HepG2 (cell line): ENCODE measurements around the gene GLB1L. TPM values are rescaled to one million over a fixed set of nuclear protein-coding genes. Genes with fewer than 3 reads are reported as not detected.

Experiments
- ATAC-seq: fragments of 200-7000 bp; cut with Tn5 transposase; 3 replicates; pipeline ENCODE4 v1.9.1; 2020; ENCODE audit warnings: mild to moderate bottlenecking, moderate library complexity
- BruUV-seq: library from RNA; stranded (reverse); fragments of 400-500 nt; replicated peaks from 2 replicates; lab custom pipeline; 2021; lab: Mats Ljungman, UMichigan
- CTCF ChIA-PET: fragments of 300-600 bp; formaldehyde crosslinking; extraction: SDS; loops from one replicate; lab custom pipeline; 2021; ENCODE audit warnings: low total read pairs, inconsistent platforms, low intra/inter-chr PET ratio; lab: Yijun Ruan, JAX
- POLR2A ChIA-PET: fragments of 350-600 bp; sonication (Branson Sonifier 250); formaldehyde crosslinking; loops from one replicate; lab custom pipeline; 2020; ENCODE audit warnings: antibody characterized with exemption, inconsistent platforms; lab: Yijun Ruan, JAX
- DNase-seq: peaks from one replicate; pipeline ENCODE4 v3.0.0-alpha.2; 2015; ENCODE audit warnings: low spot score
- FAIRE-seq: peaks from 3 replicates; lab custom pipeline; 2011; peaks lifted over from hg19 to GRCh38; lab: Jason Lieb, UNC
- H2AFZ ChIP-seq: one replicate; pipeline ENCODE4 v1.6.1; 2011; ENCODE audit warnings: low read length, inconsistent platforms
- H3K27ac ChIP-seq: fragments of 300-600 bp; 3 replicates; pipeline ENCODE4 v1.8.0; 2011; ENCODE audit warnings: mixed run types, mild to moderate bottlenecking, mixed read lengths, low read length, inconsistent platforms; ENCODE audit not compliant: insufficient read depth; ENCODE audit errors: extremely low read length
- H3K27me3 ChIP-seq, 2 experiments: fragments of 200-600 bp in 1 of 2; 2 replicates in 1 of 2; 3 replicates in 1 of 2; pipeline versions ENCODE4 v1.6.0 to v1.8.0; 2011; ENCODE audit warnings: low read length in 2 of 2, mild to moderate bottlenecking in 2 of 2, moderate library complexity in 2 of 2, inconsistent platforms in 1 of 2; ENCODE audit not compliant: insufficient read depth in 2 of 2, control insufficient read depth in 1 of 2
- H3K36me3 ChIP-seq, 2 experiments: fragments of 200-600 bp in 1 of 2; replicated peaks in 1 of 2; 2 replicates in 1 of 2; 3 replicates in 1 of 2; pipeline versions ENCODE4 v1.5.1 to v1.8.0; 2011; ENCODE audit warnings: low read length in 2 of 2, inconsistent platforms in 1 of 2; ENCODE audit not compliant: insufficient read depth in 2 of 2, control insufficient read depth in 1 of 2
- H3K4me1 ChIP-seq: 2 replicates; pipeline ENCODE4 v1.5.1; 2012; ENCODE audit warnings: low read length, inconsistent platforms; ENCODE audit not compliant: insufficient read depth
- H3K4me2 ChIP-seq: 2 replicates; pipeline ENCODE4 v1.6.0; 2011; ENCODE audit warnings: low read depth, low read length, inconsistent platforms
- H3K4me3 ChIP-seq, 3 experiments: fragments of 200-600 bp in 1 of 3; sonication (generic), shearing (Covaris generic) in 1 of 3; replicated peaks in 1 of 3; 2 replicates each; pipeline ENCODE4 v1.5.1; 2011 to 2016; ENCODE audit warnings: low read length in 3 of 3, inconsistent platforms in 2 of 3, low read depth in 2 of 3, mild to moderate bottlenecking in 2 of 3, control low read depth in 1 of 3, mixed read lengths in 1 of 3; ENCODE audit not compliant: insufficient read depth in 1 of 3
- H3K79me2 ChIP-seq: one replicate; pipeline ENCODE4 v1.6.1; 2011; ENCODE audit warnings: low read length, inconsistent platforms; ENCODE audit not compliant: insufficient read depth
- H3K9ac ChIP-seq: 2 replicates; pipeline ENCODE4 v1.6.0; 2011; ENCODE audit warnings: mild to moderate bottlenecking, low read depth, low read length, inconsistent platforms; ENCODE audit not compliant: insufficient read depth
- H3K9me3 ChIP-seq: 2 replicates; pipeline ENCODE4 v1.5.1; 2012; ENCODE audit warnings: mild to moderate bottlenecking, low read length
- H4K20me1 ChIP-seq: 2 replicates; pipeline ENCODE4 v1.6.0; 2011; ENCODE audit warnings: inconsistent platforms, mild to moderate bottlenecking, low read length, moderate library complexity; ENCODE audit not compliant: insufficient read depth
- CAMTA2 ChIP-seq: sonication (generic); formaldehyde crosslinking; IDR thresholded peaks from 2 replicates; pipeline ENCODE4 v1.4.0; 2020; ENCODE audit warnings: mild to moderate bottlenecking, missing genetic modification reagents, borderline replicate concordance
- CC2D1A ChIP-seq: sonication (generic); formaldehyde crosslinking; IDR thresholded peaks from 2 replicates; pipeline ENCODE4 v1.8.1; 2023; ENCODE audit warnings: mild to moderate bottlenecking, missing genetic modification reagents
- CHCHD3 ChIP-seq: sonication (generic); formaldehyde crosslinking; IDR thresholded peaks from 2 replicates; pipeline ENCODE4 v1.8.0; 2022; ENCODE audit warnings: mild to moderate bottlenecking, missing genetic modification reagents, moderate library complexity
- HMGXB3 ChIP-seq: sonication (generic); formaldehyde crosslinking; IDR thresholded peaks from 2 replicates; pipeline ENCODE4 v1.4.0; 2020; ENCODE audit warnings: missing genetic modification reagents, borderline replicate concordance
- JUND ChIP-seq: sonication (generic); formaldehyde crosslinking; IDR thresholded peaks from 2 replicates; pipeline ENCODE4 v1.8.0; 2022; ENCODE audit warnings: mild to moderate bottlenecking, missing genetic modification reagents
- RFXANK ChIP-seq: IDR thresholded peaks from 2 replicates; pipeline ENCODE4 v1.6.1; 2016
- SAFB2 ChIP-seq: sonication (generic); formaldehyde crosslinking; IDR thresholded peaks from 2 replicates; pipeline ENCODE4 v1.5.1; 2020; ENCODE audit warnings: missing genetic modification reagents, low read depth, mild to moderate bottlenecking, borderline replicate concordance
- SKIL ChIP-seq: sonication (generic); formaldehyde crosslinking; IDR thresholded peaks from 2 replicates; pipeline ENCODE4 v1.8.0; 2022; ENCODE audit warnings: missing genetic modification reagents, mild to moderate bottlenecking, moderate library complexity, borderline replicate concordance
- ZBTB49 ChIP-seq: sonication (generic); formaldehyde crosslinking; IDR thresholded peaks from 2 replicates; pipeline ENCODE4 v1.4.0; 2020; ENCODE audit warnings: missing genetic modification reagents, borderline replicate concordance
- ZNF34 ChIP-seq: sonication (generic); formaldehyde crosslinking; IDR thresholded peaks from 2 replicates; pipeline ENCODE4 v1.4.0; 2020; ENCODE audit warnings: mild to moderate bottlenecking, missing genetic modification reagents, borderline replicate concordance
- ZNF570 ChIP-seq: sonication (generic); formaldehyde crosslinking; IDR thresholded peaks from 2 replicates; pipeline ENCODE4 v1.4.0; 2020; ENCODE audit warnings: mild to moderate bottlenecking, missing genetic modification reagents, borderline replicate concordance
- ZNF740 ChIP-seq: sonication (generic); formaldehyde crosslinking; IDR thresholded peaks from 2 replicates; pipeline ENCODE4 v1.4.0; 2020; ENCODE audit warnings: missing genetic modification reagents
- ZNF773 ChIP-seq: sonication (generic); formaldehyde crosslinking; IDR thresholded peaks from 2 replicates; pipeline ENCODE4 v1.4.0; 2020; ENCODE audit warnings: missing genetic modification reagents, borderline replicate concordance
- ZNF841 ChIP-seq: sonication (generic); formaldehyde crosslinking; IDR thresholded peaks from 2 replicates; pipeline ENCODE4 v1.8.1; 2023; ENCODE audit warnings: missing genetic modification reagents, borderline replicate concordance
- ZSCAN31 ChIP-seq: sonication (generic); formaldehyde crosslinking; IDR thresholded peaks from 2 replicates; pipeline ENCODE4 v1.5.0; 2020; ENCODE audit warnings: low read depth, mild to moderate bottlenecking, missing genetic modification reagents
- WGBS: methylation state at CpG from one replicate; pipeline ENCODE4 v1.1.6; 2017; ENCODE audit warnings: low lambda C conversion rate; 5-methylcytosine and 5-hydroxymethylcytosine counted together
- in situ Hi-C: cut with HindIII; loops from 2 replicates; pipeline ENCODE4 v1.10.0; 2017; ENCODE audit warnings: low pct_unique_long_range_greater_than_20kb; ENCODE audit not compliant: extremely low pct_ligation_motif_present
- intact Hi-C: fragments of 100-400 bp; cut with micrococcal nuclease; formaldehyde crosslinking; loops from one replicate; pipeline ENCODE4 v1.10.0; 2022; ENCODE audit not compliant: unreplicated experiment
- polyA plus RNA-seq, 8 experiments: library from polyadenylated mRNA; depleted of rRNA in 3 of 8; stranded (reverse) in 7 of 8; unstranded in 1 of 8; fragments of >200 nt; fragmentation: Illumina TruSeq in 4 of 8; extraction: Trizol in 4 of 8; gene quantifications; 2 replicates each; pipeline versions ENCODE4 v1.2.1 to v1.2.3, GENCODE V29; 2011 to 2016; ENCODE audit warnings: low read depth in 4 of 8, missing spikeins in 1 of 8, mixed read lengths in 1 of 8; ENCODE audit not compliant: insufficient read depth in 1 of 8
- total RNA-seq, 5 experiments: library from RNA; depleted of rRNA; stranded (reverse); fragments of >200 nt; fragmentation: Illumina TruSeq; extraction: Trizol; gene quantifications; 2 replicates each; pipeline ENCODE4 v1.2.3, GENCODE V29; 2016; ENCODE audit warnings: low read depth in 1 of 5

GLB1L gene
- total and polyA plus RNA-seq, 2 of the 13 experiments (the other 11 are each of a cell fraction or from before 2014, with no cell fraction given): 6.8 to 7.3 TPM

GRCh38 chr2:219268294-219268693 is 23.1 kb upstream of the GLB1L start:
- no peak for FAIRE-seq
- POLR2A ChIA-PET: interaction anchor here (2.1 kb wide), 1 partner anchor 14 kb away, joined by 12 read pairs; the partner anchor contains the start of gene TUBA4A
- in situ Hi-C loops (no loop called here), intact Hi-C loops (no loop called here)
- no peak overlapping the region for H3K4me2 ChIP-seq
- H3K27ac ChIP-seq: no peak overlapping the region
- H3K9me3 ChIP-seq: no peaks in the 10 kb centered on the region
- peaks cover 2 to 15% of the 10 kb centered on the region in 2 experiments; a peak in 2 of 5 replicates for H3K27me3 ChIP-seq
- no peak overlapping the region for H2AFZ ChIP-seq
- H3K79me2 ChIP-seq: no peaks in the 10 kb centered on the region
- no peak overlapping the region for H3K9ac ChIP-seq
- H3K4me3 ChIP-seq: no peak overlapping the region
- 83% methylated on average over 2 of the region's 2 CpGs for WGBS
- no peaks in the 10 kb centered on the region for H3K36me3 ChIP-seq
- DNase-seq: no peak
- peaks cover 26% of the 10 kb centered on the region for H3K4me1 ChIP-seq
- H4K20me1 ChIP-seq: no peaks in the 10 kb centered on the region
- CTCF ChIA-PET: no interaction called here
- no TSS peak for BruUV-seq
- no peak for ATAC-seq
- TF ChIP-seq CAMTA2 (CRISPR knock-in tag) (no peak), ZNF740 (no peak), SKIL (CRISPR knock-in tag) (no peak), CC2D1A (no peak), SAFB2 (CRISPR knock-in tag) (no peak), ZNF570 (CRISPR knock-in tag) (no peak), ZNF773 (CRISPR knock-in tag) (no peak), ZBTB49 (CRISPR knock-in tag) (no peak), RFXANK (no peak), ZSCAN31 (no peak), CHCHD3 (CRISPR knock-in tag) (no peak), HMGXB3 (CRISPR knock-in tag) (no peak), ZNF841 (CRISPR knock-in tag) (no peak), JUND (no peak), ZNF34 (no peak)
